ENCODE data around the gene E2F2. TPM values are rescaled to one million over a fixed set of nuclear protein-coding genes. Genes with fewer than 3 reads are reported as not detected.

Gene E2F2
- 1 to 10 TPM; 2.1 to 3.9 (median 3.2) TPM for total RNA-seq
- 2.8 TPM for total RNA-seq (2013)

- Histone ChIP-seq H3K4me1 (ENCODE audit: control insufficient read depth, insufficient read depth, low read length) (peaks cover 79% of the 10 kb centered on the region), H3K4me3 (ENCODE audit: low read length) (peak within 1 kb of the TSS; percentile 38), H3K27ac (ENCODE audit: low read length) (no peak within 1 kb of the TSS), H3K27me3 (ENCODE audit: control insufficient read depth, insufficient read depth, low read length) (no peaks in the 10 kb centered on the region), H3K9me3 (ENCODE audit: control insufficient read depth, insufficient read depth, low read length) (no peaks in the 10 kb centered on the region), H3K36me3 (ENCODE audit: control insufficient read depth, insufficient read depth, low read length) (no peaks in the 10 kb centered on the region)
- Mint-ChIP-seq H3K27ac (peak within 1 kb of the TSS; percentile 73 to 81), H3K27me3 (ENCODE audit: low read depth in 2 of 2) (no peaks in the 10 kb centered on the region), H3K36me3 (no peaks in the 10 kb centered on the region), H3K4me1 (peaks cover 46 to 64% of the 10 kb centered on the region in 2 donors), H3K9me3 (no peaks in the 10 kb centered on the region), H3K4me3 (peak within 1 kb of the TSS; percentile 98)
- under 1% methylated on average over 77 of the region's 85 CpGs for WGBS (ENCODE audit: insufficient coverage)
- intact Hi-C loops (cut with micrococcal nuclease): no loop called here
- TF ChIP-seq, protein P1, sequence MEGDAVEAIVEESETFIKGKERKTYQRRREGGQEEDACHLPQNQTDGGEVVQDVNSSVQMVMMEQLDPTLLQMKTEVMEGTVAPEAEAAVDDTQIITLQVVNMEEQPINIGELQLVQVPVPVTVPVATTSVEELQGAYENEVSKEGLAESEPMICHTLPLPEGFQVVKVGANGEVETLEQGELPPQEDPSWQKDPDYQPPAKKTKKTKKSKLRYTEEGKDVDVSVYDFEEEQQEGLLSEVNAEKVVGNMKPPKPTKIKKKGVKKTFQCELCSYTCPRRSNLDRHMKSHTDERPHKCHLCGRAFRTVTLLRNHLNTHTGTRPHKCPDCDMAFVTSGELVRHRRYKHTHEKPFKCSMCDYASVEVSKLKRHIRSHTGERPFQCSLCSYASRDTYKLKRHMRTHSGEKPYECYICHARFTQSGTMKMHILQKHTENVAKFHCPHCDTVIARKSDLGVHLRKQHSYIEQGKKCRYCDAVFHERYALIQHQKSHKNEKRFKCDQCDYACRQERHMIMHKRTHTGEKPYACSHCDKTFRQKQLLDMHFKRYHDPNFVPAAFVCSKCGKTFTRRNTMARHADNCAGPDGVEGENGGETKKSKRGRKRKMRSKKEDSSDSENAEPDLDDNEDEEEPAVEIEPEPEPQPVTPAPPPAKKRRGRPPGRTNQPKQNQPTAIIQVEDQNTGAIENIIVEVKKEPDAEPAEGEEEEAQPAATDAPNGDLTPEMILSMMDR (IDR thresholded peaks at IDR 0.05): no peak
- DNase-seq (peak; percentile 72 to 91), ATAC-seq (peak; percentile 87 to 93 (median 88))
These were observed at the start of gene E2F2 for GRCh38 chr1:23530747-23531561. E2F2 (minus strand) TSS chr1:23531233; CDS start chr1:23530793, 440 bp downstream.

GRCh38 chr1:23578997-23579363 lies 47.9 kb upstream of the E2F2 start:
- TF ChIP-seq, protein P1 (IDR thresholded peaks at IDR 0.05): no peak
- Histone ChIP-seq H3K9me3 (ENCODE audit: control insufficient read depth, insufficient read depth, low read length) (no peaks in the 10 kb centered on the region), H3K4me3 (ENCODE audit: low read length) (no peak overlapping the region), H3K4me1 (ENCODE audit: control insufficient read depth, insufficient read depth, low read length) (peaks cover 10% of the 10 kb centered on the region), H3K36me3 (ENCODE audit: control insufficient read depth, insufficient read depth, low read length) (no peaks in the 10 kb centered on the region), H3K27ac (ENCODE audit: low read length) (no peak overlapping the region), H3K27me3 (ENCODE audit: control insufficient read depth, insufficient read depth, low read length) (no peaks in the 10 kb centered on the region)
- 87% methylated on average over 6 of the region's 6 CpGs for WGBS (ENCODE audit: insufficient coverage)
- no peak for ATAC-seq
- no peak for DNase-seq
- intact Hi-C loops (cut with micrococcal nuclease): no loop called here
- H3K4me1 Mint-ChIP-seq: no peaks in the 10 kb centered on the region
- no peaks in the 10 kb centered on the region for H3K9me3 Mint-ChIP-seq
- peaks cover 0 to 5% of the 10 kb centered on the region in 2 donors for H3K27me3 Mint-ChIP-seq (ENCODE audit: low read depth in 2 of 2)
- H3K4me3 Mint-ChIP-seq: no peak overlapping the region
- H3K36me3 Mint-ChIP-seq: no peaks in the 10 kb centered on the region
- no peak overlapping the region for H3K27ac Mint-ChIP-seq

DNA sequence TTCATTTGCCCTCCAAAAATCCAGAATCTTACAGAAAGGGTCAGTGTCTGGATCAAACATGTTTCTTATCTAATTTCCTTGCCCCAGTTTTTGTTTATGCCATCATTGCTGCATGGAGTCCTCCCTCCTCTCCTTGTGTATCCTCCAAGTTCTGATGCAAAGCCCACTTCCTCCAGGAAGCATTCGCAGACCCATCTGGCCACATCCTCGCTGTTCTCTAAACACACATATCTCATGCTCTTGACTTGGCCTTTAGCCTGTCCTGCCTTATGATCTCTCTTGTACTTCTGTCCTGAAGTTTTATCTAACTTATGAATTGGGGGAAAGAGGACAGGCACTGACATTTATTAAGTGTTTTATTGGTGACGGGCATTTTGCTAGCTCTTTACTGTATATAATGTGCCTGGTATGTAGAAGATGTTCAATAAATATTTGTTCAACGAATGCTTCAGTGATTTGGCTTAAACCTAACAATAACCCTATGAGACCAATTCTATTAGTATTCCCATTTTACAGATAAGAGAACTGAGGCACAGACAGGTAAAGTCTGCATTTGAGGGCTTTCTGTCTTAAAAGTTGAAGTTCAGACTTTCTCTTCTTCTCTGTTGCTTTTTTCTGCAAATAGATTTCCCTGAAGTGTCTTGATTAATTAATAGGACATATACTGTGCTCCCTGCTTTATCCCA lies 47.4 kb upstream of the E2F2 start:
- H3K9me3 Mint-ChIP-seq: no peaks in the 10 kb centered on the region

More for the DNA sequence above, 47.4 kb upstream of the E2F2 start:
- DNase-seq (peak in 1 of 2 donors; percentile 43), ATAC-seq (no peak)
- H3K36me3 Mint-ChIP-seq: no peaks in the 10 kb centered on the region
- TF ChIP-seq, protein P1 (IDR thresholded peaks at IDR 0.05): no peak
- no peak overlapping the region for H3K4me3 Mint-ChIP-seq
- H3K27ac ChIP-seq (ENCODE audit: low read length): no peak overlapping the region
- H3K36me3 ChIP-seq (ENCODE audit: control insufficient read depth, insufficient read depth, low read length): no peaks in the 10 kb centered on the region
- no peak overlapping the region for H3K27ac Mint-ChIP-seq
- WGBS (ENCODE audit: insufficient coverage): 49% methylated on average over 3 of the region's 4 CpGs
- no peaks in the 10 kb centered on the region for H3K27me3 ChIP-seq (ENCODE audit: control insufficient read depth, insufficient read depth, low read length)
- H3K27me3 Mint-ChIP-seq (ENCODE audit: low read depth in 2 of 2): peaks cover 0 to 5% of the 10 kb centered on the region in 2 donors
- H3K9me3 ChIP-seq (ENCODE audit: control insufficient read depth, insufficient read depth, low read length): no peaks in the 10 kb centered on the region
- H3K4me1 Mint-ChIP-seq: no peaks in the 10 kb centered on the region
- intact Hi-C loops (cut with micrococcal nuclease): no loop called here
- H3K4me1 ChIP-seq (ENCODE audit: control insufficient read depth, insufficient read depth, low read length): peaks cover 10% of the 10 kb centered on the region
- H3K4me3 ChIP-seq (ENCODE audit: low read length): no peak overlapping the region
